ENCODE results near the gene C12orf57. TPM values are rescaled to one million over a fixed set of nuclear protein-coding genes. Genes with fewer than 3 reads are reported as not detected.
A peak's percentile ranks its signal among the peaks of the same experiment; 100 is the strongest.
"Not testable (repeated sequence)": the region's sequence is repeated elsewhere in the genome, so short reads cannot be mapped to it uniquely, and the experiment has no call there.

The C12orf57 gene, protein sequence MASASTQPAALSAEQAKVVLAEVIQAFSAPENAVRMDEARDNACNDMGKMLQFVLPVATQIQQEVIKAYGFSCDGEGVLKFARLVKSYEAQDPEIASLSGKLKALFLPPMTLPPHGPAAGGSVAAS
- 251 TPM for total RNA-seq
- long read RNA-seq, transcript C12orf57-201 (3 exons, 560 nt): major isoform, 61 of 105 reads
- long read RNA-seq, transcript C12orf57-202 (3 exons, 662 nt): minor isoform, 6 of 105 reads
- long read RNA-seq, partial matches to known transcripts: 1 of 105 reads
- long read RNA-seq, other reads (novel, unspliced or antisense): 35 of 105 reads

DNA sequence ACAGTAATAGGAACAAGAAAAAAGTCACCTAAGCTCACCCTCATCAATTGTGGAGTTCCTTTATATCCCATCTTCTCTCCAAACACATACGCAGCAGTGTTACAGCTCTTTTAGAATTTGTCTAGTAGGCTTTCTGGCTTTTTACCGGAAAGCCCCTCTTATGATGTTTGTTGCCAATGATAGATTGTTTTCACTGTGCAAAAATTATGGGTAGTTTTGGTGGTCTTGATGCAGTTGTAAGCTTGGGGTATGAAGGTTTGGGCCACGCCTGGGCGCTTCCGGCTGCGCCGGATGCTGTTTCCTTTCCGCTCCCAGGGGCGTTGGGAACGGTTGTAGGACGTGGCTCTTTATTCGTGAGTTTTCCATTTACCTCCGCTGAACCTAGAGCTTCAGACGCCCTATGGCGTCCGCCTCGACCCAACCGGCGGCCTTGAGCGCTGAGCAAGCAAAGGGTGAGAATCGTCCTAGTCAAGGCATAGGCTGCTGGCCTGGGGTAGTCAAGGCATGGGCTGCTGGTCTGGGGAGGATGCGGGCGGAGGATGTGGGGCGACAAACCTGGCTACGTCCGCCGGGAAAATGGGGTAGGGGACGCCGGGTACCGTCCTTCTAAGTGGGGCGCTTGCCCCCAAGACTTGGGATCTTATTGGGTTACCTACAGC, at the start of gene C12orf57, which contains the start of gene RNU7-1:
Gene C12orf57, plus strand, starts transcription at position 301 of the 659 bp plus-strand sequence. Its CDS starts 100 bp downstream, at position 401.
Gene RNU7-1, plus strand, starts transcription at position 95 of the 659 bp plus-strand sequence.
- intact Hi-C loops (cut with DNase I): loop anchor here (5.0 to 10.0 kb wide), 2 partner anchors 98 to 171 kb away; no protein-coding TSS in a partner anchor
- peak; percentile 86 for DNase-seq
- ATAC-seq (ENCODE audit: poor library complexity): peak; percentile 72

DNA sequence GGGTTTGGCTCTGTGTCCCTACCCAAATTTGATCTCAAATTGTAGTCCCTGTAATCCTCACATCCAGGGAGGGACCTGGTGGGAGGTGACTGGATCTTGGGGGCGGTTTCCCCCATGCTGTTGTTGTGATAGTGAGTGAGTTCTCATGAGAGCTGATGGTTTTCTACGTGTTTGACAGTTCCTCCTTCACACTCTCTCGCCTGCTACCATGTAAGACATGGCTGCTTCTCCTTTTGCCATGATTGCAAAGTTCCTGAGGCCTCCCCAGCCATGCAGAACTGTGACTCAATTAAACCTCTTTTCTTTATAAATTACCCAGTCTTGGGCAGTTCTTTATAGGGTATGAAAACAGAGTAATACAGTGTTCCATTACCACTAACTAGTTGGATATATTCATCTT, 49.5 kb upstream of the C12orf57 start:
- DNase-seq (no peak), ATAC-seq (ENCODE audit: poor library complexity) (no peak)
- intact Hi-C loops (cut with DNase I): no loop called here

DNA sequence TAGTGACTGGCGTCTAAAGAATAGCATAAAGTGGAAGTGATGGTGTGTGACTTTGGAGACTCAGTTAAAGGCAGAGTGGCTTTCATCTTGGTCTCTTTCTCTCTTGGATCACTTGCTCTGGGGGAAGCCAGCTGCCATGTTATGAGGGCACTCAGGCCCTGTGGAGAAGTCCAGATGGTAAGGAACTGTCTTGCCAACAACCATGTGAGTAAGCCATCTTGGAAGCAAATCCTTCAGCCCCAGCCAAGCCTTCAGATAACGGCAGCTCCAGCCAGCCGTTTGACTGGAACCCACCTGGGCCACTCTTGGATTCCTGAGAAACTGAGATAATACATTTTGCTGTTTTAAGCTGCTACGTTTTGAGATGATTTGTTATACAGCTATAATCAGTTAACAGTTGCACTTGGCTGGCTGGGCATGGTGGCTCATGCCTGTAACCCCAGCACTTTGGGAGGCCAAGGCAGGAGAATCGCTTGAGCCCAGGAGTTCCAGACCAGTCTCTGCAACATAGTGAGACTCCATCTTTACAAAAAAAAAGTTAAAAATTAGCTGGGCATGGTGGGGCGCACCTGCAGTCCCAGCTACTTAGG, 46.9 kb upstream of the C12orf57 start:
- ATAC-seq (ENCODE audit: poor library complexity) (no peak), DNase-seq (peak; percentile 2)
- intact Hi-C loops (cut with DNase I): no loop called here

DNA sequence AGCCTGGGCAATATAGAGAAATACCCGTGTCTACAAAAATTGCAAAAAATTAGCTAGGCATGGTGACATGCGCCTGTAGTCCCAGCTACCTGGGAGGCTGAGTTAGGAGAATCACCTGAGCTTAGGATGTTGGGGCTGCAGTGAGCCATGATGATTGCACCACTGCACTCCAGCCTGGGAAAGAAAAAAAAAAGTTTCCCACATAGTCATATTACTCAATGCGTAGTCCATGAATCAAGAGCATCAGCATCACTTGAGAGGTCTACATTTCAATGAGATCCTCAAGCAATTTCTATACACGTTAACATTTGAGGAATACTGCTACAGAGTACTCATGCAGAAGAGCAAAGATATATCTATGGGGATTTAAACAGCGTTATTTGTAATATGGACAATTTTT, 44.4 kb upstream of the C12orf57 start:
- ATAC-seq (ENCODE audit: poor library complexity) (no peak), DNase-seq (no peak)
- intact Hi-C loops (cut with DNase I): no loop called here

DNA sequence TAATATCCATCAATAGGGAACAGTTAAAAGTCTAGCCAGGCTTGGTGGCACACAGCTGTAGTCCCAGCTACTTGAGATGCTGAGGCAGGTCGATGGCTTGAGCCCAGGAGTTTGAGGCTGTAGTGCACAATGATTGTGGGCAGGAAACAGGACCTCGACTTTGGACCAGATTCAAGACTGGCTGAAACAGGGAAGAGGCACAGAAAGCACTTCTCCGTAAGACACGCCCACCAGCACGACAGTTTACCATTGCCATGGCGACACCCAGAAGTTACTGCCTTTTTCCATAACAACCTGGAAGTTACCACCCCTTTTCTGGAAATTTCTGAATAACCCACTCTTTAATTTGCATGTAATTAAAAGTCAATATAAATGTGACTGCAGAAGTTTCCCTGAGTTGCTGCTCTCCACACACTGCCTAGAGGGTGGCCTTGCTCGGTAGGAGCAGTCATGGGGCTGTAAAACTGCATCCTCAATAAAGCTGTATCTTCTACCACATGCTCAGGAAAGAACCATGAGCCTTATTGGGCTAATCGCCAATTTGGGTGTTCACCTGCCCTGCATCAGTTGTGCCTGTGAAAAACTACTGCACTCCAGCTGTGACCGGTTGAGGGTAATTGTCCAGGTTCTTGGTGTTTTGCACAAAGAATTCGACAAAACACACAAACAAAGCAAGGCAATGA, 43.8 kb upstream of the C12orf57 start:
- intact Hi-C loops (cut with DNase I): no loop called here
- ATAC-seq (ENCODE audit: poor library complexity) (peak; percentile 32), DNase-seq (peak; percentile 72)

DNA sequence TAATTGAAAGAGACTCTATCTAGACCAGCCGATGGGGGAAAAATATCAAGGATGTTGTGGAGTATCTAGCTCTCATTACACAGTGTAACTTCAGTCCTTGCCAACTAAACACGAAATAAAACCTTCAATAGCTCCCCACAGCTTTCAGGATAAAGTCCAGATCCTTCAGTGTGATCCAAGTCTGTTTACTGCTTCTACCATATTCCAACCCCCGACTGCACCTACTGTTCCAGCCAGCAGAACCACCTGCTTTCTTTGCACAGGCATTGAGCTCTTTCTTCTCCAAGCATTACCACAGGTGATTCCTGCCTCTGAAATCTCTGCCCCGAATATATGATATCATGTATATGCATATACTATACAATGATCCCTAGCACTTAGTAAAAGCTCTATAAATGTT, 41.4 kb upstream of the C12orf57 start:
- intact Hi-C loops (cut with DNase I): no loop called here
- peak; percentile 4 for DNase-seq
- no peak for ATAC-seq (ENCODE audit: poor library complexity)

DNA sequence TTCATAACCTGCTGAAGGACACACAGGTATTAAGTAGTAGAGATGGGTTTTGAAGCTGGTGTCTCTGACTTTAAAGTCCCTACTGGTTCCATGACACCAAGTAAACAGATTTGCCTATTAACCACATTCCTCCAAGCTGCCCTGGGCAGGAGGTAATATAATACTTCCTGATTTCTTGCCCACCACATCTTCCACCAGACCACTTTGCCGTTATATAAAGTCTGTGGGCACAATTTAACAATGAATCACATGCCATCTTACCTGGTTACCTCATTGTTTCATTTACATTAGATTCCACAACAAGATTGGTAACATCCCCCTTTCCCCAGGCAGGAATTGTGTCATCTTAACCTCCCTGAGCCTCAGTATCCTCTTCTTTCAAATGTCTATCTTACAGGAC, 40.1 kb upstream of the C12orf57 start:
- ATAC-seq (ENCODE audit: poor library complexity) (no peak), DNase-seq (no peak)
- intact Hi-C loops (cut with DNase I): no loop called here

DNA sequence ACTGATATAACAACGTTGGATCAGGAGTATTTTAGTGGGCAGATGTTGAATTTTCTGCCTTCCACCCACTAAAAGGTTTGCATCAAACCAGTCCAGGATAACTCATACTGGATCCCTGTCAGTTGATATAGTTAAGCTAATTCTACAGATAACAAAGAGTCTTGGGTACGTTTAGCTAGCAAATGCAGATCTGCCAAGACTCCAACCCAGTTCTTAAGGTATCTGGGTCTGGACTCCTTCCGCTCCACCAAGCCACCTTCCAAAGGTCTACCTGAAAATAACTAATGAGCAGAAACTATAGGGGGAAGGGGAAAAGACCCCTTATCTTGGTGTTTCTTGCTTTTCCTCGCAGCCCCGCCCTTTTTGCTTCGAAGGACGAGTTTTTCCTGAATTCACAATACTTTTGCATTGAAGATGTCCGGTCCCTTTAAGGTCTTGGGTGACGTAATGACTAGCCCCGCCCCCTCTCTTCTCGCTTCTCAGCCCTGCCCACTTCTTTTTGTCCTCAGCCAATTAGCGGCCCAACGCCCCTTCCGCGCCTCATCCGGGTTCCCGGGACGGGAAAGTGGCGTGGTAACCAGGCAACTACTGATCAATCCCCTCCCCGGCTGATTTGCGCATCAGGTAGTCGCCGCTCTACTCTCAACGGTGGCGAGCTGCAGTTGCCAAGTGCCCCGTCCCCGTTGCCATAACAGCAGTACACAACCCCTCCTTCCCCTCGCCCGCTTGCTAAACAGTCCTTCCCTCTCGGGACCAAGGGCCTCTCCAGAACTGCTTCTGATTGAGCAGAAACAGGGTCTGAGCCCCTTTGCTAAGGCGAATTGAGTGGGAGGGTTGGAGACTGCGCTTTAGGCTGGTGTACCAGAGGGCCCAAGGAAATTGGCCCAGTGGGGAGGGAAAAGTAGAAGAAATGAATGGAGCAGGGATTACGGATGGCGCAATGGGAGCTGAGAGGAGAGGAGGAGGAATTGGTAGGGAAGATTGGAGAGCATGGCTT, 39.2 kb upstream of the C12orf57 start, which contains the start of gene LRRC23:
Gene LRRC23, plus strand, starts transcription at position 543 of the 997 bp plus-strand sequence. CDS start 812 bp downstream, outside the sequence.
- intact Hi-C loops (cut with DNase I): no loop called here
- ATAC-seq (ENCODE audit: poor library complexity): peak; percentile 98
- peak; percentile 98 for DNase-seq

DNA sequence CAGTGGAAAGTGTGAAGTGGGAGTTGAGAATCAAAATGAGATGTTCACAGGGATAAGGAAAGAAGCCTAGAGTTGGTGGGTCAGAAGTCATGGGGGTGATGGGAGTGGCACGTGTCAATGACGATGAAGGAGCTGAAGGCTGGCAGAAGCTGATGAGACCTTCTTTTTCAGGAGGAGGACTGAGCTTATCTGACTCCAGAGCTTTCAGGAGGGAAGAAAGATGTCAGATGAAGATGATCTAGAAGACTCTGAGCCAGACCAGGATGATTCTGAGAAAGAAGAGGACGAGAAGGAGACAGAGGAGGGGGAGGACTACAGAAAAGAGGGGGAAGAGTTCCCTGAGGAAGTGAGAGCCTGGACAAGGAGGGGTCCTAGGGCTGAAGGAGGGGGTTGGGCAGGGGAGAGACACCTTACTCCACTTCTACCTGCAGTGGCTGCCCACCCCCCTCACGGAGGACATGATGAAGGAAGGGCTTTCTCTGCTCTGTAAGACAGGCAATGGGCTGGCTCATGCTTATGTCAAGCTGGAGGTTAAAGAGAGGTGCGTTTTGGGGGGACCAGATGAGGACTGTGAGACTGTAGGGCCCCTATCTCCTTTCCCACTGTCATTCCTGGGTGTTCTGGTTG, 38.3 kb upstream of the C12orf57 start:
- intact Hi-C loops (cut with DNase I): no loop called here
- DNase-seq (no peak), ATAC-seq (ENCODE audit: poor library complexity) (no peak)

DNA sequence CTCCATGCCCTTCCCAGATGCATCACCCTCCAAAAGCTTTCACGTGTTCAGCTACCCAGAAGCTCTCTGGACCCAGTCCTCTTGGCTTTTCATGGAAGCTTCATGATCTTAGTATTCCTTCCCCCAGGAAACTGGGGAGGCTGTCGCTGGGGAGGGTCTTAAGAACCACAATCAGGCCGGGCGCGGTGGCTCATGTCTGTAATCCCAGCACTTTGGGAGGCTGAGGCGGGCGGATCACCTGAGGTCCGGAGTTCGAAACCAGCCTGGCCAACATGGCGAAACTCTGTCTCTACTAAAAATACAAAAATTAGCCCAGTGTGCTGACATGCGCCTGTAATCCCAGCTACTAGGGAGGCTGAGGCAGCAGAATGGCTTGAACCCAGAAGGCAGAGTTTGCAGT, 35.7 kb upstream of the C12orf57 start:
- DNase-seq: peak; percentile 38
- intact Hi-C loops (cut with DNase I); ATAC-seq (ENCODE audit: poor library complexity): not testable (repeated sequence)

DNA sequence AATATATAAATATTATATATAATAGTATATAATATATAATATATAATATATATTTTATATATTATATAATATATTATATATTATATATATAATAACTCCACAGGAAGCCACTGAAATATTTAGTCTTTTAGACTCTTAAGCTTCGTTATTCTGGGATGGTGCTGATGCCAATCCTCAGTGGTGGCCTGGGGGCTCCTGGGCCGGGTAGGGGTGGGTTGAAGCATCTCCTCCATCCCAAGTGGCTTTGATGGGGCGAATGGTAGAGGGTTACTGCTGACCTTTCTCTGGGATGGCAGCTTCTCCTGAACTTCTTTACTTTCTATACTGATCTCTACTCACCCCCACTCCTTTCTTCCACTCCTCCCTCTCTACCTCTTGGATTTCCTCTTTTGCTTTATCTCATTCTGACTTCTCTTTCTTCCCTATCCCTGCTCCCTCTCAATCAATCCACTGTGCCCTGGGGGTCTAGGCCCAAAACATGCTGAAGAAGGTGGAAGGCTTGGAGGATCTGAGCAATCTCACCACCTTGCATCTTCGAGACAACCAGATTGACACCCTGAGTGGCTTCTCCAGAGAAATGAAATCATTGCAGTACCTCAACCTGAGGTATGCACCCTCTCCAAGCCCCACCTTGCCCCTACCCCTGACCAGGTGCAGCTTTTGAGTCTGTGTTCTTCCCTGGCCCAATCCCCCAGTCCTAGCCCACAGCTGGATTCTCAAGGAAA, 34.2 kb upstream of the C12orf57 start:
- no peak for ATAC-seq (ENCODE audit: poor library complexity)
- DNase-seq: peak; percentile 2
- intact Hi-C loops (cut with DNase I): no loop called here

DNA sequence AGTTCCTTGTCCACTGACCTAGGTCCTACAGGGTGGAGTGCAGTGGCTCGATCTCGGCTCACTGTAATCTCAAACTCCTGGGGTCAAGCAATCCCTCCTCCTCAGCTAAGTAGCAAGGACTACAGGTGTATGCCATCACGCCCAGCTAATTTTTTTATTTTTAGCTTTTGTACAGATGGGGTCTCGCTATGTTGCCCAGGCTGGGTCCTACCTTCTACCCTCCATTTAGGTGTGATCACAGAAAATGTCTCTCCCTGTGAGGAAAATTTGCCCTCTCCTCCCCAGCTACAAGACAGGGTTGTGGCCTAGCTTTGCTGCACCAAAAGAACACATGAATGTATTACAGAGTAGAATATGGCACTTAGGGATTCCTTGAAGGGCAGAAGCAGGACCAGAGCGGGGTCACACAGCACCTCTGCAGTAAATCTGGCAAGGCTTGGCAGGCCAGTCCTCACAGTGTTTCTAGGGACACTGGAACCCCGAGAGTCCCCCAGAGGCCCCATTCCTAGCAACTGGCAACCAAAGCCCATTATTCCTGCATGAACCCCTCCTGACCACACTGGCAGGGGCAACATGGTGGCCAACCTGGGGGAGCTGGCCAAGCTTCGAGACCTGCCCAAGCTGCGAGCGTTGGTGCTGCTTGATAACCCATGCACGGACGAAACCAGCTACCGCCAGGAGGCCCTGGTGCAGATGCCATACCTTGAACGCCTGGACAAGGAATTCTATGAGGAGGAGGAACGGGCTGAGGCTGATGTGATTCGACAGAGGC, 31.5 kb upstream of the C12orf57 start:
- no peak for ATAC-seq (ENCODE audit: poor library complexity)
- intact Hi-C loops (cut with DNase I): no loop called here
- peak; percentile 7 for DNase-seq

DNA sequence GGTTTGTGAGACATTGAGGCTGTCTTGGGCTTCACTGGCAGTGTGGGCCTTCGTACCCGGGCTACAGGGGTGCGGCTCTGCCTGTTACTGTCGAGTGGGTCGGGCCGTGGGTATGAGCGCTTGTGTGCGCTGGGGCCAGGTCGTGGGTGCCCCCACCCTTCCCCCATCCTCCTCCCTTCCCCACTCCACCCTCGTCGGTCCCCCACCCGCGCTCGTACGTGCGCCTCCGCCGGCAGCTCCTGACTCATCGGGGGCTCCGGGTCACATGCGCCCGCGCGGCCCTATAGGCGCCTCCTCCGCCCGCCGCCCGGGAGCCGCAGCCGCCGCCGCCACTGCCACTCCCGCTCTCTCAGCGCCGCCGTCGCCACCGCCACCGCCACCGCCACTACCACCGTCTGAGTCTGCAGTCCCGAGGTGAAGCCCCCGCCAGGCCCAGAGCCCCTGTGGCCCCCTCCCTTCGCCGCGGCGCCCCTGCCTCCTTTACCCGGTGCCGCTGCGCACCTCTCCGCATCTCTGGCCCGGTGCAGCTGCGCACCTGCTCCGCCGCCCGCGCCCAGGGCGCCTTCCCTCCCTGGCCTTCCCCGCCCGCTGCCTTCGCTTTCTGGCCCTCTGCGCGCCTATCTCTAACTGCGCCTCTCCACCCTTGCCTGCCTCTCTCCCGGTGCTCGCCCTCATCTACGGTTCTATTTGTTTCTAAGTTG, 29.4 kb upstream of the C12orf57 start, which contains the start of gene ENO2:
Gene ENO2, plus strand, starts transcription at position 335 of the 701 bp plus-strand sequence. CDS start 1,253 bp downstream, outside the sequence.
- DNase-seq: peak; percentile 81
- ATAC-seq (ENCODE audit: poor library complexity): peak; percentile 90
- intact Hi-C loops (cut with DNase I): no loop called here

DNA sequence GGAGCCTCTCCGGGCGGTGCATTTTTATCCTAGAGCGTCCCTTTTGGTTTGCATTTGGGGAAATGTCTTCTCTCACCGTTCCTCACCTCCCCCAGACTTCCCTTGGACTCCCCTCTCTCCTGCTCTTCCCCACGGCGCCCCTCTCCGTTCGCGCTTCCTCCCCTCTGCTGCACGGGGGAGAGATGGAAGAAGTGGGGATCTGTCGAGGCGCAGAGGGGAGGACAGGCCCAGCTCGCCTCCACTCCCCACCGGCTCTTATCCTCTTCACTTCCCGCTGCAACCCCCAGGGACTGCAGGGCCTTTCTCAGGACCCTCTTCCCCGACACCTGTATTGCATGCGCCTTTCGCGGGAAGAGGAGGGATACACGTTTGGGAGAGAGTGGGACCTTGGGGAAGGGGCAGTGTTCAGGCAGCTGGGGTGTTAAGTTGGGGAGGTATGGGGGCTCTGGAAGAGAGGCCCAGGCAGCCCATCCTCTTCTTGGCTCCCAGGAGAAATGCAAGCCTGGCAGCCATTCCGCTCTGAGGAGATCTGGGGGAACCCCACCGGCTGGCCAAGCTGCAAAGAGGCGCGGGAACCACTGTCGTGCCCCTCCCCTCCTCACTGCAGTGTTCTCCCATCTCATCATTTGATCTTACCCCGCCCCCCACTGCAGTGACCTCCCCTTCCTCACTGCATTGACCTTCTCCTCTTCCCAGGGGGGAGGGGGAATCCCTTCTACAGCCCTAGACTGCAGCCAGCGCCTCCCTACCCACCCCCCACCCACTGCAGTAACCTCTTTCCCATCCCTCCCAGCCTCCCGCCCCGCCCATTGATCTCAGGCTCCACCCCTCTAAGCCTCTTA, 28.7 kb upstream of the C12orf57 start:
- intact Hi-C loops (cut with DNase I): no loop called here
- ATAC-seq (ENCODE audit: poor library complexity) (peak; percentile 19), DNase-seq (peak; percentile 42)

Data from Right ventricle myocardium superior (tissue), 1 donor.